Endothelial cell of umbilical vein (primary cell): ENCODE results near the gene TSEN15. TPM values are rescaled to one million over a fixed set of nuclear protein-coding genes. Genes with fewer than 3 reads are reported as not detected.

ENCODE experiments used
- BruUV-seq: library from RNA; stranded (reverse); fragments of 400-500 nt; replicated peaks from 2 replicates; lab custom pipeline; 2021; lab: Mats Ljungman, UMichigan
- CTCF ChIA-PET: fragments of 300-600, 350-600 bp; sonication (Branson Sonifier 250); formaldehyde crosslinking; loops from one replicate; lab custom pipeline; 2021; ENCODE audit warnings: antibody characterized with exemption, inconsistent platforms; lab: Charles Lee
- POLR2A ChIA-PET: fragments of 300-600, 350-600 bp; sonication (Branson Sonifier 250); formaldehyde crosslinking; loops from one replicate; lab custom pipeline; 2021; ENCODE audit warnings: antibody characterized with exemption, inconsistent platforms; lab: Charles Lee
- DNase-seq: peaks from one replicate; pipeline ENCODE4 v3.0.0-alpha.2; 2011; ENCODE audit warnings: low read depth, low spot score
- FAIRE-seq: peaks from 2 replicates; lab custom pipeline; 2011; peaks lifted over from hg19 to GRCh38; lab: Jason Lieb, UNC
- H2AFZ ChIP-seq: 2 replicates; pipeline ENCODE4 v1.6.0; 2012; ENCODE audit warnings: low read depth, low read length, control low read depth, inconsistent platforms
- H3K27ac ChIP-seq: 2 replicates; pipeline ENCODE4 v1.5.1; 2011; ENCODE audit warnings: low read depth, mild to moderate bottlenecking, control low read depth, low read length, moderate library complexity; ENCODE audit not compliant: insufficient read depth
- H3K27me3 ChIP-seq, 2 experiments: 2 replicates each; pipeline versions ENCODE4 v1.6.0 to v1.6.1; 2011; ENCODE audit warnings: low read length in 2 of 2, mixed read lengths in 1 of 2; ENCODE audit not compliant: control insufficient read depth in 2 of 2, insufficient read depth in 2 of 2
- H3K36me3 ChIP-seq, 2 experiments: 2 replicates in 1 of 2; 3 replicates in 1 of 2; pipeline ENCODE4 v1.5.1; 2011; ENCODE audit warnings: low read length in 2 of 2, mild to moderate bottlenecking in 1 of 2, moderate library complexity in 1 of 2; ENCODE audit not compliant: control insufficient read depth in 2 of 2, insufficient read depth in 2 of 2; ENCODE audit errors: extremely low read depth in 1 of 2
- H3K4me1 ChIP-seq: 3 replicates; pipeline ENCODE4 v1.5.1; 2011; ENCODE audit warnings: mild to moderate bottlenecking, low read length; ENCODE audit not compliant: control insufficient read depth, insufficient read depth; ENCODE audit errors: extremely low read depth
- H3K4me2 ChIP-seq: 2 replicates; pipeline ENCODE4 v1.6.1; 2011; ENCODE audit warnings: low read length, control low read depth, mixed read lengths; ENCODE audit not compliant: insufficient read depth
- H3K4me3 ChIP-seq, 3 experiments: fragments of 200-600 bp in 1 of 3; sonication (generic), shearing (Covaris generic) in 1 of 3; replicated peaks in 1 of 3; 2 replicates each; pipeline ENCODE4 v1.5.1; 2011 to 2016; ENCODE audit warnings: control low read depth in 3 of 3, low read length in 3 of 3, mild to moderate bottlenecking in 2 of 3, inconsistent platforms in 1 of 3, low read depth in 1 of 3, moderate library complexity in 1 of 3; ENCODE audit not compliant: insufficient read depth in 1 of 3
- H3K79me2 ChIP-seq: 2 replicates; pipeline ENCODE4 v1.6.0; 2012; ENCODE audit warnings: low read length, inconsistent platforms; ENCODE audit not compliant: control insufficient read depth, insufficient read depth
- H3K9ac ChIP-seq: replicated peaks from 2 replicates; pipeline ENCODE3; 2011; ENCODE audit warnings: low read length, control low read depth; ENCODE audit not compliant: insufficient read depth; ENCODE audit errors: extremely low read depth
- H3K9me1 ChIP-seq: replicated peaks from 3 replicates; pipeline ENCODE4 v1.6.0; 2011; ENCODE audit warnings: mild to moderate bottlenecking, low read length; ENCODE audit not compliant: control insufficient read depth, insufficient read depth; ENCODE audit errors: extremely low read depth
- H3K9me3 ChIP-seq: replicated peaks from 2 replicates; pipeline ENCODE4 v1.5.1; 2012; ENCODE audit warnings: low read length, inconsistent platforms; ENCODE audit not compliant: control insufficient read depth, insufficient read depth
- H4K20me1 ChIP-seq: replicated peaks from 2 replicates; pipeline ENCODE3; 2011; ENCODE audit warnings: mild to moderate bottlenecking, low read length; ENCODE audit not compliant: control insufficient read depth, insufficient read depth; ENCODE audit errors: extremely low read depth
- CTCF ChIP-seq, 2 donors: IDR thresholded peaks; 1 replicate in 1 of 2; 2 replicates in 1 of 2; pipeline ENCODE4 v1.5.1; 2011; ENCODE audit warnings: low read length in 2 of 2, mild to moderate bottlenecking in 2 of 2, moderate library complexity in 2 of 2, control low read depth in 1 of 2, inconsistent platforms in 1 of 2, low read depth in 1 of 2; ENCODE audit not compliant: insufficient read depth in 1 of 2; ENCODE audit errors: extremely low read depth in 1 of 2
- EZH2 ChIP-seq: IDR thresholded peaks from 2 replicates; pipeline ENCODE4 v1.6.1; 2012; ENCODE audit warnings: borderline replicate concordance, low read depth, mild to moderate bottlenecking, moderate library complexity, low read length, inconsistent platforms; ENCODE audit not compliant: severe bottlenecking
- FOS ChIP-seq: IDR thresholded peaks from 2 replicates; pipeline ENCODE4 v1.6.1; 2011; ENCODE audit warnings: mild to moderate bottlenecking, low read length, moderate library complexity, borderline replicate concordance; ENCODE audit not compliant: insufficient read depth
- GATA2 ChIP-seq: IDR thresholded peaks from 2 replicates; pipeline ENCODE4 v1.7.0; 2011; ENCODE audit warnings: low read depth, mild to moderate bottlenecking, moderate library complexity, mixed read lengths, low read length; ENCODE audit not compliant: insufficient read length, insufficient read depth
- JUN ChIP-seq: IDR thresholded peaks from 2 replicates; pipeline ENCODE4 v1.6.1; 2011; ENCODE audit warnings: borderline replicate concordance, low read depth; ENCODE audit not compliant: insufficient read length, insufficient read depth
- MAX ChIP-seq: IDR thresholded peaks from 2 replicates; pipeline ENCODE4 v1.6.1; 2011; ENCODE audit not compliant: insufficient read depth, insufficient read length
- MYC ChIP-seq: IDR thresholded peaks from one replicate; pipeline ENCODE4 v1.6.1; 2011; ENCODE audit warnings: mild to moderate bottlenecking, low read depth, low read length
- POLR2A ChIP-seq: IDR thresholded peaks from 2 replicates; pipeline ENCODE4 v1.6.1; 2012; ENCODE audit warnings: low read depth, mild to moderate bottlenecking, control low read depth, low read length
- POLR2AphosphoS5 ChIP-seq: IDR thresholded peaks from 2 replicates; pipeline ENCODE4 v1.6.1; 2012; ENCODE audit warnings: low read depth, mild to moderate bottlenecking, control low read depth, low read length, moderate library complexity; ENCODE audit not compliant: insufficient read depth
- dilution Hi-C: fragments of 300-500 bp; cut with MboI; formaldehyde crosslinking; loops from one replicate; pipeline ENCODE4 v1.15.0; 2019; ENCODE audit warnings: low sequenced_read_pairs; ENCODE audit not compliant: extremely low pct_ligation_motif_present
- intact Hi-C: fragments of 100-400 bp; cut with micrococcal nuclease; formaldehyde crosslinking; loops from one replicate; pipeline ENCODE4 v1.10.0; 2022
- polyA plus RNA-seq, 4 experiments: library from polyadenylated mRNA; depleted of rRNA in 3 of 4; stranded (reverse) in 3 of 4; unstranded in 1 of 4; fragments of >200 nt; gene quantifications; 2 replicates each; pipeline versions ENCODE4 v1.2.1 to v1.2.3, GENCODE V29; 2011 to 2012; ENCODE audit warnings: missing spikeins in 1 of 4
- total RNA-seq: library from RNA; stranded (reverse); gene quantifications from 2 replicates; pipeline ENCODE4 v1.2.3, GENCODE V29; 2021

Gene TSEN15
- total and polyA plus RNA-seq, 2 donors (not counting 3 experiments of a cell fraction or from before 2014, with no cell fraction given), result 20.6 to 25.8 TPM

- DNase-seq (no peak), FAIRE-seq (no peak)
- no peaks in the 10 kb centered on the region for H3K9me3 ChIP-seq
- ChIA-PET CTCF (interaction anchor here (1.1 to 1.9 kb wide), 2 partner anchors 9 to 136 kb away, joined by 3 to 7 read pairs; no protein-coding TSS in a partner anchor), POLR2A (no interaction called here)
- H3K79me2 ChIP-seq, result no peaks in the 10 kb centered on the region
- H3K4me1 ChIP-seq, result no peaks in the 10 kb centered on the region
- BruUV-seq, result no TSS peak
- no peak overlapping the region for H3K27ac ChIP-seq
- no peaks in the 10 kb centered on the region for H4K20me1 ChIP-seq
- no peaks in the 10 kb centered on the region for H3K36me3 ChIP-seq
- no peak overlapping the region for H2AFZ ChIP-seq
- intact Hi-C loops, result no loop called here
- no peaks in the 10 kb centered on the region for H3K27me3 ChIP-seq
- no peak overlapping the region for H3K4me2 ChIP-seq
- no peaks in the 10 kb centered on the region for H3K9me1 ChIP-seq
- H3K4me3 ChIP-seq, result no peak overlapping the region
- TF ChIP-seq POLR2AphosphoS5, result no peak
- no peak for TF ChIP-seq GATA2
- no peak for TF ChIP-seq JUN
- TF ChIP-seq EZH2, result no peak
- no peak for TF ChIP-seq CTCF (IDR thresholded peaks at IDR 0.05; ENCODE audit: extremely low read depth in 1 of 2, insufficient read depth in 1 of 2, low read depth in 1 of 2, low read length in 2 of 2)
- no peak for TF ChIP-seq POLR2A
- no peak for TF ChIP-seq MAX
- TF ChIP-seq MYC, result no peak
- TF ChIP-seq FOS, result no peak
- dilution Hi-C loops, result no loop called here
- H3K9ac ChIP-seq, result no peak overlapping the region
Measured at GRCh38 chr1:184085667-184086066, 34.1 kb downstream of the TSEN15 start.
